GM21367 (cell line): ENCODE data around the gene AP3B2.

Source experiments
- ATAC-seq: cut with Tn5 transposase; IDR thresholded peaks from one replicate; pipeline ENCODE4 v1.9.1; 2021; ENCODE audit not compliant: unreplicated experiment

AP3B2 gene

DNA sequence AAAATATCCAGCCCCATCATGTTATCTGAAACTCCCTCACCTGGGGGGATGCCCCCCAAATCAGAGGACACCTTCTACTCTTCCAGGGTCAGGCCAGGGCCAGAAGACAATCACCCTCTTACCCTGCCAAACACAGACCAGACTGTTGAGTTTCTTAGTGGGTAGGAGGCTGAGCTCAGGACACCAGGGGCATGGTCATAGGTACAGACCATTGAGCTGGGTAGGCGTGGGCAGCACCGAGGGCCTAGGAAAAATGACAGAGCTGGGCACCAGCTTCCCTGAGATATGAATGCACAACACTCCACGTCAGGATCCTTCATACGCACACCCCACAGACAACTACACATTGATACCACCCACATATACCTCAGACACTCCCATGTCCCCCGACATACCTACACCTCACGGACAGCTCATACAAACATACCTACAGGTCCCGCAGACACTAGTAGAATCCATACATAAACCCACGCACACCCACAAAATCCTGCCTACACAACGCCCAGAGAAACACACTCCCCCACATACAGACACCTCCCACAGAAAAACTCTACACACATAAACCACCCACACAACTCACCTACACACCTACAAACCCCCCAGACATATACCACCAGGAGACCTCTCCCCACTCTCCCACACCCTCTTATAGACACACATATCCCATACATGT, 11.8 kb downstream of the AP3B2 start:
- no peak for ATAC-seq

DNA sequence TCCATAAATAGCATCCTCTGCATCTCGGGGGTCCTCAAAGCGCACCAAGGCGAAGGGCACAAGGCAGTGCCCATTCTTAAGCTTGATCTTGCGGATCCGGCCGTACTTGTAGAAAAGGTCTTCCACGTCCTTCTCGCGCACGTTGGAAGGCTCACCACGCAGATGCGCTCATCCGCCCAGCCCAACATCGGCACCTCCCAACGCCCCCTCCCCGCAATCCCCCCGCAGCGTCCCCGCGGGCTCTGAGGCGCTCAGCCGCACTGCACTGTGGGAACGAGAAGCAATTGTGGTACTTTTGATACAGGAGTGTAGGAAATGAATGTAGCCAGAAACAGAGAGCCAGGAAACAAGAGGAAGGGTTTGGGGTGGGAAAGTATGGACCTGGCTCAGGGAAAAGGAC, 17.5 kb downstream of the AP3B2 start:
- ATAC-seq, result no peak

DNA sequence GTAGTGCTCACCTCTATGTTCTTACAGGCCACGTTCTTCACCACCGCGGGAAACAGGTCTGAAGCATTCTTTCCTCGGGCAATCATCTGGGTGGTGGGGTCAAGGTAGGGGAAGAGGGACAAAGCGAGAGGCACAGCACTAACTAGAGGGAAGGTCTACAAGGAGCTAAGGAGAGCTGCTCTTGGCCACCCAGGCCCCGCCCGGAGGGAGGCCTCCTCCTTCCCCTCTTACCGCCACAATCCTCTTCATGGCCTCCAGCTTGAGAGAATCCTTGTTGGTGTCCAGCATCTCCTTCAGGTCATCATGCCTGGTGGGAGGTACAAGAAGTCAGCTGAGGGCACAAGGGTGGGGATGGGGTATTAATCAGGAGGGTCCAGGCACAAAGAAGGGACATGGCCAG, 20.5 kb downstream of the AP3B2 start:
- no peak for ATAC-seq

DNA sequence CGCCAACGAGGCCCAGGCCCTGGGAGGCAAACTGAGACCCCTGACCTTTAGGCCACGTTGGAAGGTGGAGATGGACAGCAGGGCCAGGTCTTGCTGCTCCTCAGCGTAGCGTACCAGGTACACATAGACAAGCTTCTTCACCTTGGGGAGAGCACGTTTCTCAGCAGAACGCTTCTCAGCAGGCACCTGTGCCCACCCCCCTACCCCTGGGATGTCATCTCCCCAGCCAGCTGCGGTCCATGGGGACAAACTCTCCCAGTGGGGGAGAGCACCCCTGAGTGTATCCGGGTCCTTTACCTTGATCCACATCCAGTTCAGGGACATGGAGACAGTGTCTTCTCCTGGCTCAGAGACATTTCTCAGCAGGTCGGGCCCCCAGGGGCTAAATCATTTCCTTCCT, 21.0 kb downstream of the AP3B2 start:
- ATAC-seq, result no peak

DNA sequence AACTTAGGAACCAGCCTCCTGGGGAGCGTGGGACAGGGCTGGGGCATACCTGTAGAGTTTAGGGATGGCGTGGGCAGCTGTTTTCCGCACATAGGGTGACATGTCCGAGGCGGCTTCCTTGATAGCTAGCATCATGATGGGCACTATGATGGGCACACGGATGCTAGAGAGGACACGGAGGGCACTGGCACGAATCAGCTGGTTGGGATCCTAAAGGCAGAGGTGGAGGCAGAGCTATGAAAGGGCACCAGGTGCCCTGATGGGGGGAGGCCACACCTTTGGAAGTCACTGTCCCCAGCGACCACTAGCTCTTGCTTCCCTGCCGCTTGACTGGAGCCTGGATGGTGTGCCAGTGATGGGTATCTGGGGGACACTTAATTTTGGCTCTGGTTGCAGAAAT, 28.3 kb downstream of the AP3B2 start:
- no peak for ATAC-seq

DNA sequence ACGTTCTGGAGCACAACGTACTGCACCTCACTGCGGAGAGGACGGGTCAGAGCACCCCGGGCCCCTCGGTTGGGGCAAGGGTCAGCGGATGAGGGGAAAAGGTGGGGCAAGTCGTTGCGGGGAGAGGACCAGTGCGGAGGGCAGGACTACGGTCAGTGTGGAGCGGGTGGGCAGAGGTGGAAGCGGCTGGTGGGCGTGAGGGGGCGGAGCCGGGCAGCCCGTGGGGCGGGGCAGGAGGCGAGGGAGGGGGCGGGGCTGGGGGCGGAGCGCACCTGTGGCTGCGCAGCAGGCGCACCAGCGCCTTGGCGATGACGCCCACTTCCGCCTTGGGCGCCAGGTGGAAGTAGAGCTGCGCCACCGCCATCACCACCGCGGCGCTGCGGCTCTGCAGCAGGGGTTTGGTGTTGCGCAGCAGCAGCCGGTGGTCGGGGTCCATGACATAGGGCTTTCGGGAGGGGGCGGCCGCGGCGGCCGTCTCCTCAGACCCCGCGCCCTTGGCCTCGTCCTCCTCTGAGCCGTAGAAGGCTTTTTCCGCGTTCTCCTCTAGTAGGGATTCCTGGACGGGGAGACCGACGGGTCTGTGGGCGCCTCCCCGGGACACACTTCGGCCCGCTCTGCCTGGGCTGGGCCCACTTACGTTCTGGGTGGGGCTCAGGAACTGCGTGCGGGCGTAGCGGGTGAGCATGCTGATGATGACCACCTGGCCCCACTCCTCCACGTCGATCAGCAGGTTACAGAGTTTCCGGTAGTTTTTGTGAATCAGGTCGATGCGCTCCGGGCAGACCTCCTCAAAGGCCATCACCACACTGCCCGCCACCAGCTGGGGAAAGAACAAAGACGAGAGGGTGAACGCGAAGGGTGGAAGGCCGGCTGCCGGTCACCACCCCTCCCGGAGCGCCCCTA, 29.2 kb downstream of the AP3B2 start:
- peak; percentile 83 for ATAC-seq

DNA sequence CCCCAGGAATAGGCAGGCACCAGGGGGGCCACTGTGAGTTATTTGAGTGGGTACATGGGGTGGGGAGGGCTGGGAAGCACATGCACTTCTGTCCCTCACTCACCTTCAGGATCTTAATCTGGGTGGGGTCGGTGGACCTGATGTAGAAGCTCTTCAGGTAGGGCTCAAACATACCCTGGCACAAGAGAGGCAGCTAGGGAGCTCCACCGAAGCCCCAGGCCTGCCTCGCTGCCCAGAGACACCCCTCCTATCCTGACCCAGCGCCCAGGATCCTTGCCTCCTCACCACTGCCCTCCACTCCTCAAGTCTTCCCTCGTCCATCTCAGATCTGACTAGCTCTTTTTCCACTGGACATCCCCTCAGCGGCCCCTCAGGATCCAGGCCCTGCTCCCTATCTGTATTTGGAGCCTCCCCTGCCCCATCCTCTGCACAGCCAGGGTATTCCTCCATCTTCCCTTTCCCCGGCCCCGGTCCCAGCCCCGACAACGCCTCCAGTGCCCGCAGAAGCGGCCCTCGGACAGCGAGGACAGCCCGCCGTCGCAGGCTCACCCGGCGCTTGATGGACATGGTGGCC, 30.0 kb downstream of the AP3B2 start:
- no peak for ATAC-seq

DNA sequence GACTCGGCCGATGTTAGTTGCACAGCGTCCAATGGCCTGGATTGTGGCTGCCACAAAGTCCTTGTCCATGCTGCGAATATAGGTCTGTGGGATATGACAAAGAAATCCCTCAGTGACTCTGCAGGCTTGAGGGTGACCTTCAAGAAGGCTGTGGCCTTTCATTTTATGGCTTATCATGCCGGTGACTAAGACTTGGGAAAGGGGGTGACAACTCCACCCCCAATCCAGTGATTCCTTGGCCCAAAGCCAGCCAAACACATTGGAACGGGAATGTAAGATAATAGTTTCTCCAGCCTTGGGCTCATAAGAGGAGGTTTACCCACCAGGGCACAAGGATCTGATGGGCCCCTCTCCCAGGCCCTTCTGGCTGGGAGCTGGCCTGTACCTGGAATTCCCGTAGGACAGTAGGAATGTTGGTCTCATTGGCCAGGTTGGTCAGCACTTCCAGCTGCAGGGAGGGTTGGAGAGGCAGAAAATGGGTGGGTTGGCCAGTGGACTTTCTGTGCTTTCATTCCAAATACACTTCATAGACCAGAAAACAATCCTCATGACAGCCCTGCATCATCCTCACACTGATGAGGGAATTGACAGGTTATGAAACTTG, 31.9 kb downstream of the AP3B2 start:
- ATAC-seq, result no peak

DNA sequence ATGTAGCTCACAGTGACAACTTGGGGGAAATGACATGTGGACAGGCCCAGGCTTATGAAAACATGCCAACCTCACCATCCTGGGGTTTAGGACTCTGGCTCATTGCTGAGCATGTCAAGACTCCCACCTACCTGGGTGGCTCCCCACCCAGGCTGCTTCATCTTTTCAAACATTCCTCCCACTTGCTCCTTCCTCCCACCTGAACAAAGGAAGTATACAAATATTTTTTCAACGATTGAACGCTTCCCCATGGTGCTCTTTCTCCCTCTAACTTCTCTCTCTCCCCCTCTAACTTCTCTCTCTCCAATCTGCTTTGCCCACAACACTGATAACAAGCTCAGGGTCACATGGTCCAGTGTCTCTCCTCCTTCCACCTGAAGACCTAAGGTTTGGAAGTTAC, 34.8 kb downstream of the AP3B2 start:
- no peak for ATAC-seq

DNA sequence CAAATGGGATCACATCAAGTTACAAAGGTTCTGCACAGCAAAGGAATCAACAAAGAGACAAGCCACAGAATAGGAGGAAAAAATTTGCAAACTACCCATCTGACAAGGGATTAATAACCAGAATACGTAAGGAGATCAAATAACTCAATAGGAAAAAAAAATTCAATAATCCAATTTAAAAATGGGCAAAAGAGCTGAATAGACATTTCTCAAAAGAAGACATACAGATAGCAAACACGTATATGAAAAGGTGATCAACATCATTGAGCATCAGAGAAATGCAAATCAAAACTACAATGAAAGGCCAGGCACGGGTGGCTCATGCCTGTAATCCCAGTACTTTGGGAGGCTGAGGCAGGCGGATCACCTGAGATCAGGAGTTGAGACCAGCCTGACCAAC, 39.0 kb downstream of the AP3B2 start:
- no peak for ATAC-seq

DNA sequence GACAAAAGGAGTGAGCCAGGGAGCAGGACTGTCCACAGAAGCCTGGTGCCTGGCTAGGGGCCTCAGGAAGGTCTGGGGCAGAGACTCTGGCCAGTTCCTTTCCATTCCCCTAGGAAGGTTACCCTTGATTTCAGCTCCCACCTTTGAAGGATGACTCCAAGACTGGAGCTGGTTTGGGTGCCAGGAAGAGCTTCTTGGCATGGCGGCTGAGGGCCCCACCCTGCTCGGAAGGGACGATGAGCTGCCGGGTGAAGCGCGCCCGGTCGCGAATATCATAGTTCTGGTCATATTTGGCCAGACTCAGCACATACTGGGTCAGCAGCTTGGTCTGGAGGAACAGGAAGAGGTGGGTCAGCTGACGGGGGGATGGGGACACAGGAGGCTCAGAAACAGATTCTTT, 43.1 kb downstream of the AP3B2 start:
- no peak for ATAC-seq

DNA sequence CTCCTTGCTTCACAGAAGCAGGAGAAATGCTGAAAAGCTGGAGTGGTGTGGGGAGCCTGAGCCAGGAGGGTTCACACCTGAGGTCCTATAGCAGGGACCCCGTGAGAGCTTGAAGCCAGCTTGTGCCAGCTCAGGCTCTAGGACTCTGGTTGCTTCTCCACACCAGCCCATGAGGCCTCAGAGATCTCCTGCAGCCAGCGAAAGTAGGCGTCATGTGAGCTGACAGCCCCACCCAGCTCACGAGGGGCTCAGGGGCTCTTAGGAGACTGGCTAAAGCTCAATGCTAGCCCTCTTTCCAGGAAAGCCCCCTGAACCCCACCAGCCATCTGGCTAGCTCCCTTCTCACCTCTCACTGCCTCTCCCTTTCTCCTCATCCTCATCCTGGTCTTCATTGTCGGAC, 45.7 kb downstream of the AP3B2 start:
- no peak for ATAC-seq

DNA sequence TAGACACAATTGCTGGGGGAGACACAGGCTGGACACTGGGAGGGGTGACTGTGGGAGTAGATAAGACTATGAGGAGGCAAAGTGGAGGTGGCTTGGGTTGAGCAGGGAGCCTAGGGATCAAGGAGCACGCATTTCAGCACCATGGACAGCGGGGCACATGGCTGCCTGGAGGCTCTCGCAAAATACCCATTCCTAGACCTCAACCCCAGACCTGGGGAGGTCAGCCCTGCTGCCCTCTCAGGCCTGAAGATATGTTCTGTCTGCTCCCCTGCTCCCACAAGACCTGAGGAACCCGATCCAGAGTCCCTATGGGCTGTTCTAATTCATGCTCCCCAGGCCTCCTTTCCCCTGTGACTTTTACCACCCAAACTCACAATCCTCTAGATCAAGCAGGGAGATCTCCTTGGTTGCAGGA, 46.5 kb downstream of the AP3B2 start:
- ATAC-seq, result no peak

DNA sequence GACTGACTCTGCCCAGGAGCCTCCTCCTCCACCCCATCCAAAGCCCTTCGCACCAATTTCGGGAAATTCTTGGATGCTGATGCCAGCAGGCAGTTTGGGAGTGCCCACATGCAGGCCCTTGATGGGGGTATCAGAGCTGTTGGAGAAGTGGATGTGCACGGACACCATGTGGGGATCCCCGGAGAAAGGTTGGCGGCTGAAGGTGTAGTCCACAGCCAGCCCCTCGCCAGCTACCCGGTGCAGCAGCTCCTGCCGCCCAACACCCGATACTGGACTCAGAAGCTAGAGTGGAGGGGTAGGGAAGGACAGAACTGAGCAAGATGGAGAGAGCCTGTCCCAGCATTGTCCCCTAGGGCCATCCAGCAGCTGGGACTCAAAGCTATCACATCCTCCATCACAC, 47.0 kb downstream of the AP3B2 start:
- no peak for ATAC-seq

DNA sequence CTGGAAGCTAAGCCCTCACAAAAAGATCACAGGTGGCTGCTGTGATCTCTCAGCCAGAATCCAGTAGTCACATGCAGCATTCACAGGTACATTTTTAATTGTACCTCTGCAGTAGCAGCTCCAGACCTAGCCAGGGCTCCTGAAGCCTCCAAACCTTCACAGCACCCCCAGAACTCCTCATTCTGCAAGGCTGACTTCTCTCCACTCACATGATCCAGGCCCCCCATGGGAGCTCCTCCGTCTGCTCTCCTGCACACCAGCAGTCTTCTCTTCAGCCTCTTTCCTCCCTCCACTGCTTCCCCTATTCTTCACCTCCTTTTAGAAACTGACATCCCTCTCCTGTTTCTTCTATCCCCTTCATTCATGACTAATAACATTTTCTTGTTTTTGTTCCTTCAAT, 49.3 kb downstream of the AP3B2 start:
- ATAC-seq, result no peak

DNA sequence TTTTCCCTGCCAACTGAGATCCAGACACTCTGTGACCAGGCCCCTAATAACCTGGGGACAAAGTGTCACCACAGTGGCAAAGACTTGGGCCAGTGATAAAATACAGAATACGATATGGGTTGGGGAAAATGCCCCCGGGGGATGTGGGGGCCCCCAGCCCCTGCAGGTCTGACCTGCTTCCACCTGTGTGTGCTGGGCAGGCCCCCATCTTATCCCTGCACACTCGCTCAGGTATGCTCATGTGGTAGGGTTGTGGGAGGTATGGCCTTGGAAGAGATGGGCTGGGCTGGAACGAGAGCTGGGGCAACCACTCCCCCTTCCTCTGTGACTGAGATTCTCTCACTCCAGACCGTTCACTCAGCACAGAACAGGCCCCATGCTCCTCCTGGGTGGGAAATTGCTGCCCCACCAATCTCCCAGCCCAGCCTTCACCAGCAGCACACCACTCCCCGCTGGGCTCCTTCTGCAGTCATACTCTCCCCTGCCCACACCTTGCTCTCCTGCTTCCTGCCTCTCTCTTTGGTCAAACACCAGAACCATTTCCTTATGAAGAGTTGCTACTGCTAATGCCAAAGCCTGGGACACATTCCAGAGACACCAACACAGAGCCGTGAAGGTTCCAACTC, 52.9 kb downstream of the AP3B2 start:
- ATAC-seq, result no peak

DNA sequence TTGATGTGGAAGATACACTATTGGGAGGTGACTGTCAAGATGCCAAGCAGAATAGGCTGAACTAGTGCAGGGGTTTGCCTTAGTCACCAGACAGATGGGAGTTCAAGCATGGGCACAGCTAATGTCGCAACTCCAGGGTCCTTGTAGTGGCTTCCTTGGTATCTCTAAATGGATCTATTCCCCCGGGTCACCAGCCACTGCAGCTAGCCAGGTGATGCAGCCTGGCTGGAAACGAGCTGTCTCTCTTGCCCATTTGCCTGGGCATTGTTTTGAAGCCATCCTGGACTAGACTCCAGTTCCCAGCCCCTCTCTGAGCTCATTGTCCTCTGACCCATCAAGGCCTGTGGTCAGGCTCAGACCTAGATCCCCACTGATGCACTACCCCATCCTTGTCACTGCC, 54.1 kb downstream of the AP3B2 start:
- no peak for ATAC-seq

DNA sequence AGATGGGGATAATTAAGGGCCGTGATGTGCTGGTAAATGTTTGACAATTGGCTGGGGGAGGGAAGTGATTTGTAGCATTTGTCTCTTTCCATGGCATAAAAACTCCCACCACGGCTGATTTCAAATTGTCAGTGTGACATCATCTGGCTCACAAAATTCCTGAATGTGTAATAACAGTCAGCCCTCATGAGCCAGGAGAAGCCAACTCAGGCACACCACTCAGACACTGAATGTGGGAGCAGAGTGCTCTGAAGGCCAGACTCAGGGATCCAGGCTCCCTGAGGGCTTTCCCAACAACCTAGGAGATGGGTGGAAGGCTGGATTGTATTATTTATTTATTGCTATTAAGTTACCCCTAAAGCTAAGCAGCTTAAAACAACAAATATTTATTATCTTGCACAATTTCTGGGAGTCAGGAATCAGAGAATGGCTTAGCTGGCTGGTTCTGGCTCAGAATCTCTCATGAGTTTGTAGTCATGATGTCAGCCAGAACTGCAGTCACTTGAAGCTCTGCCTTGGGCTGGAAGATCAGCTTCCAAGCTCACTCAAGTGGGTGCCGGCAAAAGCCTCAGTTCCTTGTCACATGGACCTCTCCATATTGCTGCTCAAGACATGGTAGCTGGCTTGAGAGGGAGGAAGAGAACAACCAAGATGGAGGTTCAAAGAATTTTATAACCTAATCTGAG, 56.0 kb downstream of the AP3B2 start:
- no peak for ATAC-seq

DNA sequence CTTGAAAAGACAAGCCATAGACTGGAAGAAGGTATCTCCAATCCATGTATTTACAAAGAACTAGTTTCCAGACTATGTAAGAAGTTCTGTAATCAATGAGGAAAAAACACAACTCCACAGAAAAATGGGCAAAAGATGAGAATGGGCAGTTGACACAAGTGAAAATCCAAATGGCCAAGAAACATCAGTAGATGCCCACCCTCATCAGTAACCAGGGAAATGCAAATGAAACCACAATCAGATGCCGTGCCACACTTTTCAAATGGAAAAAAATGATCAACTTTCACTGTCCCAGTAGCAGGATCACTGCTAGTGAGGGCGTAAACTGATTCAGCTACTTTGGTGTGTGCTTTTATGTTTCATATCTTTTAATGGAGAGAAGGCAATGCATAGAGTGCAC, 58.0 kb downstream of the AP3B2 start:
- no peak for ATAC-seq

DNA sequence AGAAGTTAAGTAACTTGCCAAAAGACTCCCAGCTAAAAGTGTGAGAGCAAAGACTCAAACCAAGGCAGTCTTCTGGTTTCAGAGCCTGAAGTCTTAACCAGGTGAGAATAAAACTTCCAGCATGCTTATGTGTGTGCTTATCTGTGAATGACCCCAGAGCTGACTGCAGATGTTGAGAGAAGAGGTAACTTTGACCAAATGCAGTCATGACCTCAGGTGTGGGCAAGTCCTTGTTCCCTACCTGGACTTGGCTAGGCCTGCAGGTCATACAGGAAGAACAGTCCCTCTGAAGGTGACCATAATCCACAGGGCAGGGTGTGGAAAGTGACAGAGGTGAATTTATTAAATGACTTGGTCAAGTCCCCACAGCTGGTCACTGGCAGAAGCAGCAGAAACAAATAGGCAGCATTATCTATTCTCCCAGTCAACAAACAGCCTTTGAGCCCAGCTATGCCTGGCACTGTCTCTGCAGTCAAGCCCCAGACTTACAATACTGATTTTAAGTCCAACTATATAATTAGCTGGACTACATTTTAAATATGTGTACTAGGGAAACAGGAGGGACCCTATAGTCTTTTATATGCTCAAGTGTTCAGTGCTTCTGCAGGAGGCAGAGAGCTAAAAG, 59.5 kb downstream of the AP3B2 start:
- ATAC-seq, result no peak
